GM23248 (cell line): ENCODE data around the gene SLC7A1. TPM values are rescaled to one million over a fixed set of nuclear protein-coding genes. Genes with fewer than 3 reads are reported as not detected.

Source experiments
- DNase-seq: peaks from one replicate; pipeline ENCODE4 v3.0.0-alpha.2; 2015
- H2AFZ ChIP-seq: fragments of 200-600 bp; sonication (generic); 2 replicates; pipeline ENCODE4 v1.6.1; 2016; ENCODE audit warnings: antibody characterized with exemption
- H3F3A ChIP-seq: fragments of 200-600 bp; sonication (generic); 2 replicates; pipeline ENCODE4 v1.6.1; 2016; ENCODE audit warnings: mild to moderate bottlenecking, antibody characterized with exemption, mixed run types; ENCODE audit not compliant: insufficient read depth
- H3K27ac ChIP-seq: fragments of 200-600 bp; sonication (generic); 2 replicates; pipeline ENCODE4 v1.5.1; 2016; ENCODE audit warnings: mild to moderate bottlenecking
- H3K27me3 ChIP-seq: fragments of 200-600 bp; sonication (generic); replicated peaks from 2 replicates; pipeline ENCODE4 v1.6.1; 2016; ENCODE audit warnings: mild to moderate bottlenecking; ENCODE audit not compliant: insufficient read depth
- H3K36me3 ChIP-seq: fragments of 200-600 bp; sonication (generic); 2 replicates; pipeline ENCODE4 v1.6.1; 2016; ENCODE audit warnings: low read depth, mild to moderate bottlenecking
- H3K4me1 ChIP-seq: fragments of 200-600 bp; sonication (generic); 2 replicates; pipeline ENCODE4 v1.6.1; 2016; ENCODE audit warnings: mild to moderate bottlenecking; ENCODE audit not compliant: insufficient read depth
- H3K4me2 ChIP-seq: fragments of 200-600 bp; sonication (generic); one replicate; pipeline ENCODE4 v1.6.1; 2016; ENCODE audit warnings: mild to moderate bottlenecking; ENCODE audit not compliant: unreplicated experiment
- H3K4me3 ChIP-seq: fragments of 200-600 bp; sonication (generic); 2 replicates; pipeline ENCODE4 v1.5.1; 2016; ENCODE audit warnings: mild to moderate bottlenecking
- H3K79me2 ChIP-seq: fragments of 200-600 bp; sonication (generic); 2 replicates; pipeline ENCODE4 v1.6.1; 2016; ENCODE audit warnings: mild to moderate bottlenecking; ENCODE audit not compliant: insufficient read depth
- H3K9ac ChIP-seq: fragments of 200-600 bp; sonication (generic); 2 replicates; pipeline ENCODE4 v1.6.1; 2016; ENCODE audit warnings: mild to moderate bottlenecking
- H3K9me2 ChIP-seq: fragments of 200-600 bp; sonication (generic); 2 replicates; pipeline ENCODE4 v1.6.1; 2016; ENCODE audit warnings: mixed run types, mild to moderate bottlenecking, moderate library complexity; ENCODE audit not compliant: insufficient read depth
- H3K9me3 ChIP-seq: fragments of 200-600 bp; sonication (generic); one replicate; pipeline ENCODE4 v1.6.1; 2017; ENCODE audit warnings: low read depth
- H4K20me1 ChIP-seq: fragments of 200-600 bp; sonication (generic); 2 replicates; pipeline ENCODE4 v1.6.0; 2016; ENCODE audit not compliant: insufficient read depth
- EZH2 ChIP-seq: fragments of 200-600 bp; sonication (generic); IDR thresholded peaks from 2 replicates; pipeline ENCODE4 v1.6.1; 2018; ENCODE audit warnings: antibody characterized with exemption, mild to moderate bottlenecking; ENCODE audit not compliant: insufficient read depth, poor library complexity, severe bottlenecking
- EZH2phosphoT487 ChIP-seq: fragments of 200-600 bp; sonication (generic); IDR thresholded peaks from 2 replicates; pipeline ENCODE4 v1.6.1; 2018; ENCODE audit warnings: antibody characterized with exemption, moderate library complexity, mild to moderate bottlenecking, low read depth; ENCODE audit not compliant: insufficient read depth
- WGBS, 2 experiments: methylation state at CpG; one replicate each; pipeline ENCODE4 v1.1.6; 2015 to 2017; ENCODE audit warnings: low lambda C conversion rate in 2 of 2, low coverage in 1 of 2; ENCODE audit errors: missing lambda C conversion rate in 2 of 2; 5-methylcytosine and 5-hydroxymethylcytosine counted together
- in situ Hi-C: fragments of 300-500 bp; cut with MboI; formaldehyde crosslinking; loops from 2 replicates; pipeline ENCODE4 v1.15.0; 2020
- polyA plus RNA-seq: library from polyadenylated mRNA; unstranded; fragments of >200 nt; fragmentation: Nextera tagmentation; extraction: Ambion mirVana; gene quantifications from 2 replicates; pipeline ENCODE4 v1.2.1, GENCODE V29; 2016
- total RNA-seq: library from RNA; depleted of rRNA; stranded (reverse); fragments of >200 nt; shearing (Covaris generic); gene quantifications from 2 replicates; pipeline ENCODE4 v1.2.3, GENCODE V29; 2014

Gene SLC7A1
- total and polyA plus RNA-seq, 2 experiments from 2014 or later = 34.7 to 38.6 TPM

GRCh38 chr13:29514720-29515310 lies 80.7 kb downstream of the SLC7A1 start:
- no peaks in the 10 kb centered on the region for H3K9me3 ChIP-seq
- no peaks in the 10 kb centered on the region for H3K27me3 ChIP-seq
- no peak overlapping the region for H2AFZ ChIP-seq
- no peak overlapping the region for H3K4me3 ChIP-seq
- TF ChIP-seq EZH2phosphoT487 (no peak), EZH2 (no peak)
- no peaks in the 10 kb centered on the region for H3K9me2 ChIP-seq
- H4K20me1 ChIP-seq = no peaks in the 10 kb centered on the region
- peaks cover 52% of the 10 kb centered on the region for H3K36me3 ChIP-seq
- WGBS, 2 experiments = 66 to 67% methylated on average over 13 of the region's 13 CpGs
- DNase-seq = no peak
- in situ Hi-C loops = loop anchor here (10.0 kb wide), 2 partner anchors 190 to 600 kb away; no protein-coding TSS in a partner anchor
- peaks cover 53% of the 10 kb centered on the region for H3K4me1 ChIP-seq
- peaks cover 69% of the 10 kb centered on the region for H3K79me2 ChIP-seq
- H3F3A ChIP-seq = peaks cover 39% of the 10 kb centered on the region
- H3K4me2 ChIP-seq = no peak overlapping the region
- H3K27ac ChIP-seq = peak overlapping the region; percentile 88
- peak overlapping the region; percentile 40; the same call in 1 of the 2 replicates for H3K9ac ChIP-seq

DNA sequence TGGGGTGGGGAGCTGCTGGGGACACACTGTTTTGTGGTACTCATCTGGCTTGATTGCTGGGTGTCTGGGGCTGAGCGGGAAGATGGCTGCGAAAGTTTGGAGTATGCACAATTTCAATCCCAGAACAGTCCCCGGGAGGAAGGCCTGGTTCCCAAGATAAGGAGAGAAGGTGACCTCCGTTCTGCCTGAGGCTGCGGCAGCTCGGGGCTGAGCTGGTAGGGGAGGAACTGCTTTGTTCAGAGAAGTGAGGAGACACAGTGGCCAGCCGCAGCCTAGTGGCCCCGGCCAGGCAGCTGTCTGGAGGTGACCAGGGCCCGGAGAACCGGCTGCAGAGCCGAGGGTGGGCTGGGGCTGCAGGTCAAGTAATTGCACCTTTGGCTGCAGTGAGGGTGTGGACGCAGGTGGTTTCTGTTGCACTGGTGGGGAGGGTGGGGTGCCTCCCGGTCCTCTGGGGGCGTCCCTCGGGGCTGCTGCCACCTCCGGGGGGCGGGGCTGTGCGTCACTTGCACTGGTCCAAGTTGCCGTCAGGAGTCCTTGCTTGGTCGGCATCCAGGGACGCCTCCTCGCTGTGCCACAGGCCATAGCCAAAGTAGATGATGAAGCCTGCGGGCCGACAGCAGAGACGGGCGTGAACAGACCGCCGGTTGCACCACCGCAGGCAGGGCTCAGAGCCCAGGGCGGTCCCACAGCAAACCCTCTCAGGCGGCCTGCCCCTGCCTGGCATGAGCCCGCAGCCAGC lies 81.3 kb downstream of the SLC7A1 start:
- in situ Hi-C loops = loop anchor here (10.0 kb wide), 2 partner anchors 191 to 601 kb away; no protein-coding TSS in a partner anchor
- no peak overlapping the region for H3K4me2 ChIP-seq

GRCh38 chr13:29513002-29513980 lies 82.2 kb downstream of the SLC7A1 start:
- Histone ChIP-seq H3K36me3 (peaks cover 56% of the 10 kb centered on the region), H3K9ac (peak overlapping the region; percentile 56; the same call in 1 of the 2 replicates), H3K4me2 (no peak overlapping the region), H3K9me2 (no peaks in the 10 kb centered on the region), H3K27ac (peak overlapping the region; percentile 88), H3K9me3 (no peaks in the 10 kb centered on the region), H4K20me1 (no peaks in the 10 kb centered on the region), H3K4me3 (no peak overlapping the region), H3K4me1 (peaks cover 66% of the 10 kb centered on the region), H3F3A (peaks cover 52% of the 10 kb centered on the region), H3K27me3 (no peaks in the 10 kb centered on the region), H2AFZ (no peak overlapping the region), H3K79me2 (peaks cover 65% of the 10 kb centered on the region)
- no peak for TF ChIP-seq EZH2
- no peak for TF ChIP-seq EZH2phosphoT487
- WGBS, 2 experiments = 77 to 78% methylated on average over 24 of the region's 24 CpGs
- in situ Hi-C loops = loop anchor here (10.0 kb wide), 2 partner anchors 192 to 602 kb away; no protein-coding TSS in a partner anchor
- DNase-seq = peak; percentile 84

More for the DNA sequence above, 81.3 kb downstream of the SLC7A1 start:
- H2AFZ ChIP-seq = no peak overlapping the region
- peak; percentile 82 for DNase-seq
- peaks cover 59% of the 10 kb centered on the region for H3K4me1 ChIP-seq
- WGBS, 2 experiments = 66 to 77% methylated on average over 29 to 30 of the region's 32 CpGs
- no peaks in the 10 kb centered on the region for H3K27me3 ChIP-seq
- H3K79me2 ChIP-seq = peaks cover 69% of the 10 kb centered on the region
- peak overlapping the region; percentile 88 for H3K27ac ChIP-seq
- H3F3A ChIP-seq = peaks cover 44% of the 10 kb centered on the region
- no peaks in the 10 kb centered on the region for H4K20me1 ChIP-seq
- H3K9me2 ChIP-seq = no peaks in the 10 kb centered on the region
- no peaks in the 10 kb centered on the region for H3K9me3 ChIP-seq
- H3K36me3 ChIP-seq = peaks cover 54% of the 10 kb centered on the region
- TF ChIP-seq EZH2 (no peak), EZH2phosphoT487 (no peak)
- H3K9ac ChIP-seq = peak overlapping the region; percentile 56; the same call in 1 of the 2 replicates
- no peak overlapping the region for H3K4me3 ChIP-seq
